Left lobe of liver (tissue), 2 donors: ENCODE data around the gene RAD52. TPM values are rescaled to one million over a fixed set of nuclear protein-coding genes. Genes with fewer than 3 reads are reported as not detected.

Experiments
- ATAC-seq: fragments of 200-7000 bp; cut with Tn5 transposase; one replicate; pipeline ENCODE4 v1.9.1; 2020; ENCODE audit warnings: mild to moderate bottlenecking, moderate library complexity
- DNase-seq: peaks from one replicate; pipeline ENCODE4 v3.0.0-alpha.2; 2020; ENCODE audit warnings: low spot score
- total RNA-seq: library from RNA; stranded (reverse); gene quantifications from one replicate; pipeline ENCODE4 v1.2.1, GENCODE V29; 2021
- donor health status: DM: no; HTN: no; CAD: no; lungs with moderate emphysema.
- donor health status: DM: no; HTN: yes; CAD: no.

Gene RAD52
- 9.2 TPM for total RNA-seq

DNA sequence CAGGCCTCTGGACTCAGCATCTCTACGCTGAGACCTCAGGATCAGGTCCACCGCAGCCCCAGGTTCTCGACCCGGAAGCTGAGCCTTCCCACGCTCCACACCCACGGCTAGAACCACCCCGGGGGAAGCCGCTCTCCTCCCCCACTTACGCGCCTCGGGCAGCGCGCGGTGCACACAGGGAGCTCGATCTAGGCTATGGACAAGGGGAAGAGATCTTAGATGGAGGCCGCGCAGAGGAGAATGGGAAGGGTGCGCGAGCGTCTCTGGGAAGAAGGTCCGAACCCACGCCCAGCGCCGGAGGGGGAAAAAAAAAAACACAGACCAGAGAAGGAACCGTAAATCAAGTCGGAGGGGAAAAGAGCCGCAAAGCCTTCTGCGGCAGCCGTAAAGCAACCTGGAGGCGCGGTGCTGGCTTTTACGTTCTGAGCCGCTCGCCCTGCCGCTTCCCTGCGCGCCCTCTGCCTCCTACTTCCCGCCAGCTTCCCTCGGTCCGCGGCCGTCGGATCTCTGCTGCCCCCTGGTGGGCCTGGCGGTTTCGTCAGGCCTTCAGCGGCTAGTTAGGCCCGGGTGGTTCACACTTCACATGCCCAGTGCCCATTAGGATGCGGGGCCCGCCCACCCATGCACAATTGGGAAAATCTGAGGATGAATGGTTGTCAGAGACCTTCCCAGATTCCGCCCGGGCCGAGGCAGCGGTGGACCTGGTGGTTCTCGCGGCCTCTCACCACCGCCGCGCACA lies at the start of gene RAD52:
RAD52 (minus strand) TSS at position 242 of the 739 bp plus-strand sequence. CDS start 16,636 bp downstream, outside the sequence.
- DNase-seq (peak; percentile 97), ATAC-seq (peak; percentile 93)

DNA sequence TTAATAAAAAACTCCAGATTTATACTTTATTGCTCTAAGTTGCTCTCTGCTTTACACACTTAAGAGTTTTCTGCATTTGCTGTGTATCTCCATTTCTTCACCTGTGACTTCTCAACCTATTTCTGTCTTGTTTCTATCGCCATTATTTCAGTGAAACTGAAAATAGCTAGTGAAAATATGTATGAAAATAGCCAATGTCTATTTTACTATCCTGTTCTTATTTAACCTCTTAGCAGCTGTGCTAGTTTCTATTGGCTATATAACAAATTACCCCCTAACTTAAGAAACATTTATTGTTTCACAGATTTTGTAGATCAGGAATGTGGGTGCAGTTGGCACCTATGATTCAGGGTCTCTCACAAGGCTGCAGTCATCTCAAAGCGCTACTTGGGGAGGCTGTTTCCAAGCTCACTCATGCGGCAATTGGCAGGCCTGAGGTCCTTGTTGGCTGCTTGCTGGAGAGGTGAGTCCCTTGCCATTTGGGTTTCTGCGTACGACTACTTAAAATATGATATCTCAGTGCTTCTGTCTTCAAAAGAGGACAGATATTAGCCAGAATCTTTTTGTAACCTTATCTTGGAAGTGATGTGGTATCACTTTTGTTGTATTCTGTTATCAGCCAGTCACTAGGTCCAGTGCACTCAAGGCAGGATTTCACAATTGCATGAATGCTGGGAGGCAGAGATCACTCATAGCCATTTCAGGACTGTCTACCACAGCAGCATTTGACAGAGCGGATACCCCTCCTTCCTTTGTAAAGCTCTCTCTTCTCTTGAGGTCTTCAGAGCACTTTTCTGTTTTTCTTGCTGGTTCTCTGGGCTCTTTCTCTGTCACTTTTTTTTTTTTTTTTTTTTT lies 48.8 kb upstream of the RAD52 start:
- DNase-seq, result no peak

DNA sequence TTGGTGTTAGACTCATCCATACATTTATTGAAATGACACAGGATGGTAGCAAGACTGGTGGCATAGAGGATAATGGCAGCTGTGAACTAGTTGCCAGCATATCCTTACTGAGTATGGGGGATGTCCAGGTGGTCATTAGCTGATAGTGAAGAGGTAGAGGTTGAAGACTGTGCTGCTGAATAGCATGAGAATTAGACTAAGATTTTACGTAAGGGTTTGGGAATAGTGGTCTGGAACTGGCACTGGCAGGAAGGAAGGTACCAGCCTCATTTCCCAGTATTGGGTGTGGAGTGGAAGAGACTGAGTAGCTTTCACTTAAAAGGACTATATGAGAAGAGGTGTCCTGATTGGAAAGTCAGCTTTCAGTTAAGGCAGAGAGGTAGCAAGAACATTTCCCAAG lies 48.0 kb upstream of the RAD52 start:
- no peak for ATAC-seq
- DNase-seq, result no peak

More for the DNA sequence above, 48.8 kb upstream of the RAD52 start:
- ATAC-seq, result peak; percentile 94

DNA sequence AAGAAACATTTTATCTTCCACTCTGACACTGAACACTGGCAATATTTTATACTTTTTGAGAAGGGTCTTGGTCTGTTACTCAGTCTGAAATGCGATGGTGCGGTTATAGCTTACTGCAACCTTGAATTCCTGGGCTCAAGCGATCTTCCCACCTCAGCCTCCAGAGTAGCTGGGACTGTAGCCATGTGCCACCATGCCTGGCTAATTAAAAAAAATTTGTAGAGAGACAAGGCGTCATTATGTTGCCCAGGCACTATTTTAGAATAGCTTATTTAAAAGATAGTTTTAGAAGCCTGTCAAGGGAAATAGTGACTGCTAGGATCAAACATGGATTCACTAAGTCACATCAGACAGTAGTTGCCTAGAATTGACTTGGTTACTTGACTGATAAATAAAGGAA lies 47.4 kb upstream of the RAD52 start:
- DNase-seq (no peak), ATAC-seq (no peak)

DNA sequence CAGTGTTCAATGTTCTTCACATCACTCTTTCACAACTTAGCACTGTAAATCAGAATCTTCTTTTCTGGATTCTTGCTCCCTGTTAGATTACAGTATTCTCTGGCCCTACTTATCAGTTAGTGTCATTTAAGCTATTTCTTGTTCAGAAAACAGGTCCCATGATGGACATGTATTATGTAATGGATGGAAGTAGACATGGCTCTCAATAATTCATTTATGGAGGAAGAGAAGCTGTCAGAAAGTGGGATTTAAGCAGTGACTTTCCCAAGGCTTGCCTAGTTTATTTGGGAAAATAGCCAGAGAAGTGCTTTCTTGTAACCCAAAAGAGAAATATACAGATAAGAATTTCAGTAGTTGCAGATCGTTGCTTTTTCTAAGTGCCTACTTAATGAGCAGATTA lies 43.2 kb upstream of the RAD52 start:
- ATAC-seq (no peak), DNase-seq (no peak)

DNA sequence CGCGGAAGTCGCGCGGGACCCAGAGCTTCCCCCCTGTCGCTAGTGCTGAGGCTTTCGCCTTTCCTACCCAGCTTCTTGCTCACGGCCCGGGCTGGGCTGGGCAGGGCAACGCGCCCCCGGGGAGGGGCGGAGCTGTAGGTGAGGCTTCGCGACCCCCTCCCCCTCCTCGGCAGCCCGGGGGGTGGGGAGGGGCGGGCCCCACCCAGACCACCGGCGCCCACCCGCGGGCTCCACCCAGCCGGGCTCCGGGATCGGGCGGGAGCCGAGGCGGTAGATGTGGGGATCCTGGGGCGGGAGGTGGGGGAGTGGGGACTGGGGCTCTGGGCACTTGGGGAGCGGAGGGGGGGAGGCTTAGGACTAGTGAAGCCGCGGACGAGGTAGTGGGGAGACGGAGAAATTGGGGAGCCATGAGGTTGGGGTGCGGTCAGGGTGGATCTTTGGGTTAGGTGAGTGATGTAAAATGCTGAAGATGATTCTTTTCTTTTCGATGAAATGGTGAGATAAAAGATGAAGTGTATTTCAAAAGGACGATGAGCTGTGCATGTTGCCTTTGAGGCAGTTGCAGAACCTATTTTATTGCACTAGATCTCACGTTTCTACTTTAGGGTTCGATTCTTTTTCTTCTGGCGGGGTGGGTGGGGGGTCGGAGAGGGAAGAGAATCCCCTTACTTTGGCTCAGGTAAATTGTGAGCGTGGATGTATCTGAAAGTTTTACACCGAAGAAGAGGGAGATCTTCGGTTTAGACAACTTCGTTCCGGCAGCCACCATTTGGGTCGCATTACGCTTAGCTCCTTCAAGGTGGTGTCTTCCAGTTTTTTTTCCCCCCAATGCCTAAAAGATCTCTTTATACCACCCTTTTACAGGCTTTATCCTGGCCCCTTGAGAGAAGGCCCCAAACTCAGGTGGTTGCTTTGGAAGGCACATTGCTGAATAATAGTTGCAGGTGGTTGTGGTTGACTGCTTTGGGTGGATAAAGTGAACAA lies 42.1 kb upstream of the RAD52 start:
- ATAC-seq, result peak; percentile 23
- DNase-seq, result no peak

DNA sequence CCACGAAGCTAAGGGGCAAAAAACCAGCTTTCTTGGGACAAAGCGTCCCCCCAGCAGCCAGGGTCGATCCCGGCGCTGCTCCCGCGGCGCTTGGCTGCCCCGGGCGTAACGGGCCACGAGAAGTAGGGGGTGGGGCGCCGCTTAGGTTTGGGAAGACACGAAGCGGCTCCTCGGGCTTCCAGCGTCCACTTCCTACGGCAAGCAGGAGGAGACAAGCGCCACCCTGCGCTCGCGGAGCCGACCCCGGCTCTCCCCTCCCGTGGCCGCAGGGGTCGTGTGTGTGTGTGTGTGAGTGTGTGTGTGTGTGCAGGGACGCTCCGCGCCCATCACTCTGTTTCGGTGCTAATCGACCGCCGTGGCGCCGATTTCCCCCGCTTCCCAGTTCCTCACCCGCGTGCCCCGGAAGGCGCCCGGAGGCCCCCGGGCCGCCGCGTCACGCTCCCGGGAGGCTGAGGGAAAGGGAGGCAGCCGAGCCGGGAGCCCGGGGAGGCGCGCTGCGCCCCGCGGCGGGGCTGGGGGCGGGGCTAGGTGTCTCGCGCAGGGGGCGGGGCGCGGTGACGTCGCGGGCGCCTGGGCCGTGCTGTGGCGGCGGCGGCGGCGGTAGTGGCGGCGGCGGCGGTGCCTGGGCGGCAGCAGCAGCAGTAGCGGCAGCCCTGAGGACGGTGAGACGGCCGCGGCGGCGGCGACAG lies 41.3 kb upstream of the RAD52 start, which contains the start of gene ERC1:
ERC1 (plus strand) TSS at position 563 of the 689 bp plus-strand sequence. CDS start 36,681 bp downstream, outside the sequence.
- DNase-seq, result peak; percentile 89
- peak; percentile 95 for ATAC-seq

DNA sequence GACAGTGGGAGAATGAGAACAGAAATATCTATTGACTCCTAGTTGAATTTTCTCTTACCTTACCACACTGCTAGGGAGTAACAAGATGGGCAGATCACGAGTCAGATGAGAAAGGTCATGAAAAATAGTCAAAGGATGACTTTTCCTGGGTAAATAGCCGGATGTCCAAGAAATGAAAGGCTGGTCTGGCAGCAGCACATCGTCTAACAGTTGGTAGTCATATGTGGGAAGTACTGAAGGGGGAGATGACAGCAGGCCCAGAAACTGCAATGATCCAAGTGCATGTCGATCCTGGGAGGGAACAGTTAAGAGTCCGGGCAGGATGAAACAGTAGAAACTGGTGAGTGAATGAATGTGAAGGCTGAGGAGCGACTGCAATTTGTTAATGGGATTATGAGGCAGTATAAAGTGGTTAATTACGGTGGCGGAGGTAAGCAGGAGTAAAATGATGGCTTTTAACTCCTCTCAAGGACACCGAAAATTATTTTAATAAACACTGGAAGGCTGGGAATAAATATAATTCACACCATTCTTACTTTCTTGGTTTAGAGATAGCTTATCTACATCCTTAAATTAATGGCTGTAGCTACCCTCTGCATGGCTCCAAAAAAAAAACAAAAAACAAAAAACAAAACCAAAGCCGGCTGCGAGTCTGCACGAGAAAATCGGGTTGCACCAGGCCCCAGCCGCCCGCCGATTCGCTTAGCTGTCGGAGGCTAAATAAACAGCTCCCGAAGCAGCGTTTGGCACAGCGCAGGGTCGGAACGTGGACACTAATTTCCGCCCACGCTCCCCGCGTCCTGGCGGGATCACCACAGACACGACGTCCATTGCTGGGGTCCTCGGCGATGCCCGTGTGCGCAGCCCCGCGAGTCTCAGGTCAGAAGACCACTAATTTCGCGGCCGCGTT lies 40.5 kb upstream of the RAD52 start:
- peak; percentile 82 for DNase-seq
- peak; percentile 70 for ATAC-seq

DNA sequence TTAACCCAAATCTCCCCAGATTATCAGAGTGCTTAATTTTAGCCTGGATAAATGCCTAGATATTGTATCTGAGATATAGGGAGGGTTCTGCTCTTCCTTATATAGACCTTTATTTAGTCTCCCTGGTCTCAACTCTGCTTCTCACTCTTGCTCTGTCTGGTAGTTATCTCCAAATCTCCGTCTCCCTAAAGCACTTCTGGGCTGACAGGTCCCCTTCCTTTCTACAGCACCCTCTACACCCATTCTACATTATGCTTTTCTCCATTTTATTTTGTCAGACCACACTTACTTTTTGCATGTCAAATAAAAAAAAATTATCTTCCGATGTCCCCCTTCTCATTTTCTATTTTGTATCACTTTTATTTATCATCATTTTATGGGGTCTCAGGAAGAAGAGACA lies 39.6 kb upstream of the RAD52 start:
- no peak for ATAC-seq
- DNase-seq, result no peak

DNA sequence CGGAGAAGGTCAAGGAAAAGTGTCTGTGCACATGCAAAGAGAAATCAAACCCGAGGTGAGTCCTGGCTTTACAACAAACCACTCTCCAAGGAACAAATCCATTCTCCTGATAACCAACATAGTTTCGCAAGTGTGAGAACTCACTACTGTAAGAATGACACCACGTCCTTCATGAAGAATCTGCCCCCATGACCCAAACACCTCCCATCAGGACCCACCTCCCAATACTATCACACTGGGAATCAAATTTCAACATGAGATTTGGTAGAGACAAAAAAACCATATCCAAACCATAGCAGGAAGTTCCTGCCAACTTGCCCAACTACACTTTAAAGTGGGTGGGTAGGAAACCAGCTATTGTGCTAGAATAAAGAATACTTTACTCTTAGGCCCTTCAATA lies 39.2 kb upstream of the RAD52 start:
- ATAC-seq, result no peak
- DNase-seq, result no peak

DNA sequence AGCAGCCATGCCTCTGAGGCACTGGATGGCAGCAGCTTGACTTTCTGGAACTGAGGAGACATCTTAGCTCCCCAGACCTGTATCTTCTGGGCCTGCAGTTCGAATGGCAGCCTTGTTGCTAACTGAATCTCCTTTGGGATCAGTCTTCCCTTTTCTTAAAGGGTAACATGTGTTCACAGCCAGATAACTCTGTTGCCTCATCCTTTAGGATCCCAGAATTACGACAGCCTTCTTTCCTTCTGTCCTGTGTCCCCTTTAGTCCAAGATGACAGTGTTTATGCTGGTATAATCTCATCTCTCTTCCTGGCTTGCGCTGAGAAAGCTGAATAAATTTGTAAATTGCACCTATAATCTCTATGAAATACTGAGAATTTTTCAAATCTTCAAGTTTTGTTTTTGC lies 32.5 kb upstream of the RAD52 start:
- ATAC-seq, result no peak
- no peak for DNase-seq

DNA sequence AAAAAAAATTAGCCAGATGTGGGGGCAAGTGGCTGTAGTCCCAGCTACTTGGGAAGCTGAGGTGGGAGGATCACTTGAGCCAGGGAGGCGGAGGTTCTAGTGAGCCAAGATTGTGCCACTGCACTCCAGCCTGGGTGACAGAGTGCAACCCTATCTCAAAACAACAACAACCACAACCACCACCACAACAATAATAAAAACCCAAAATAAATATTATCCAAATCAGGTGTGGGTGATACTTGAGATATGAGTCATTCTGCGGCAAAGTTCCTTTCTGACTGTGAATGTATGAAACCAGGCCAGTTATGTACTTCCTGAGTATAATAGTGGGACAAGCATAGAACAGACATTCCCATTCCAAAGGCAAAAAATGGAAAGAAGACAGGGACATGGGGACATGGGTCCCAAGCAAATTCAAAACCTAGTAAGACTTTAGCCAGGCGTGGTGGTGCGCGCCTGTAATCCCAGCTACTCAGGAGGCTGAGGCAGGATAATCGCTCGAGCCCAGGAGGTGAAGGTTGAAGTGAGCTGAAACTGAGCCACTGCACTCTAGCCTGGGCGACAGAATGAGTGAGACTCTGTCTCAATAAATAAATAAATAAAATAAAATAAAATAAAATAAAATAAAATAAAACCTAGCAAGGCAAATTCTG lies 31.8 kb upstream of the RAD52 start:
- no peak for ATAC-seq
- no peak for DNase-seq

DNA sequence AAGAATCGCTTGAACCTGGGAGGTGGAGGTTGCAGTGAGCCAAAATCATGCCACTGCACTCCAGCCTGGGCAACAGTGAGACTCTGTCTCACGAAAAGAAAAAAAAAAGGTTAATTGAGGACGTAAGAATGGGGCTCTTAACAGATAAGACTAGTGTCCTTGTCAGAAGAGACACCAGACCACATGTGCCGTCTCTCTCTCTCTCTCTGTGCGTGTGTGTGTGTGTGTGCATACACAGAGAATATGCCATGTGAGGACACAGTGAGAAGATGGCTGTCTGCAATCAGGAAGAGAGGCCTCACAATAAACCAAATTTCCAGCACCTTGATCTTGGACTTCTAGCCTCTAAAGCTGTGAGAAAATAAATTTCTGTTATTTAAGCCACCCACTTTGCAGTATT lies 29.9 kb upstream of the RAD52 start:
- no peak for DNase-seq
- ATAC-seq, result no peak

DNA sequence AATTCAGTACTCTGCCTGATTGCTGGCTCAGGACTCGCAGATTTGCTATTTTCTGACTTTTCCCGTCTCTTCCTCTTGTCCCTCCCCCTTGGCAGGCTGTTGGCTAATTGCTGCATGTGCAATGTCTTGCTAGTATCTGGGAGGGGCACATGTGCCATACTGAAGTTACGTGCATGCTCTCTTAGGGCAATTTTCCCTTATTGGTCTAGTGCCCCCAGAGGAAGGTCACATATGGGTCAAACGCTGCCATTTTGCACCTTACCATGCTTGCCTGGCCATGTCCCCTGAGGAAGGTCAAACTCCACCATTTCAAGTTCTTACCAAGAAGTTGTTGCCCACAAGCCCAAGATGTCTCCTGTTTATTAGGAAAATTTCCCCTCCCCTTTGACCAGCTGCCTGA lies 27.7 kb upstream of the RAD52 start:
- ATAC-seq (no peak), DNase-seq (no peak)

DNA sequence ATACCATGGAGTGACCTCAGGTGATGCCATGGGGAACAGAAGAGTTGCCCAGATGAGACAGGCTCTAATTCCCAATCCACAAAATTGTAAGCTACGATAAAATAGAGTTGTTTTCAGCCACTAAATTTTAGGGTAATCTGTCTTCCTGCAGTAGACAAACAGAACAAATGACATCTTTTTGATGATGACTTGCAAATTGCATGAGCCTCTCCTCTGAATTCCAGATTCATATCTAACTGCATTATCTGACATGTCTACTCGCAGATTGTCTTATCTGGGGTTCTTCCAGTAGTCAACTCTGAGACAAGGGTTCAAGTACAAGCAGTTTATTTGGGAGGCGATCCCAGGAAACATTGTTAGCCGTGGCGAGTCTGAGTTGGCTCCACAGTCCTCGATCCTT lies 27.1 kb upstream of the RAD52 start:
- no peak for ATAC-seq
- no peak for DNase-seq

DNA sequence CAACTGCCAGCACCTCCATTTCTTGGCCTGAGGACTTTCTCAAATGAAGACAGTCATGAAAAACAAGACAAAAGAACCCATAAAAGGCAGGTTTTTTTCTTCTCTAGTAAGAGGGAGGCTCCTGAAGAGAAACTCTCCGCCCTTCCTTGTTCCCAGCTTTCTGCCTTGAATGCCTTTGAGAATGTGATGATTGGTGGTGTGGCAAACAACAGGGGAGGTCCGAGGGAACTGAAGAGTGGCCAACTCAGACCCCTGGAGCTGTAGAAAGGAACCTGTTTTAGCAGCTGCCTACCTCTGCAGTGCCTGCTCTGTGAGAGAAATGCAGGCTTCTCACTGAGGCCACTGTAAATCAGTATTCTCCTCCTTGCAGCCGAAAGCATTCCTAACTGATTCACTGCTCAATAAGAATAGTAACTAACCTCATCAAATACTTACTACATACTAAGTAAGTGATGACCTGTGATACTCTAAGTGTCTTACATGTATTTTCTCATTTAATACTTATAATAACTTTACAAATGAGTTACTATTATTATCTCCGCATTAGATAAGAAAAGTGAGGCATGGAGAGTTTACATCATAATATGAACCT lies 24.9 kb upstream of the RAD52 start:
- DNase-seq (no peak), ATAC-seq (no peak)

DNA sequence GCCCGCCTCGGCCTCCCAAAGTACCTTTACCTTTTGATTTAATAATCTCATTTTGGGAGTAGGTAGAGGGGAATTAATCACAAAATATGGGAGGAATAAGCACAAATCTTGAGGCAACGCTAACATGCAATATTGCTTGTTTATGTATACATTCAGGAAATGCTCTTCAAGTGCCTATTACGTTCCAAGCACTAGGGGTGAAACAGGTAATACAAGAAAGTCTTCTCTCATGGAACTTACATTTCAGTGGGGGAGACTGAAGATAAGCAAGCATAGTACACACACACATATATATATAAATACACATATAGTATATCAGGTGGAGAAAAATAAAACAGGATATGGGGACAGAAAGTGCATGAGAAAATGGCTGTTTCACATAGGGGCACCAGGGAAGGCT lies 22.5 kb upstream of the RAD52 start:
- no peak for ATAC-seq

DNA sequence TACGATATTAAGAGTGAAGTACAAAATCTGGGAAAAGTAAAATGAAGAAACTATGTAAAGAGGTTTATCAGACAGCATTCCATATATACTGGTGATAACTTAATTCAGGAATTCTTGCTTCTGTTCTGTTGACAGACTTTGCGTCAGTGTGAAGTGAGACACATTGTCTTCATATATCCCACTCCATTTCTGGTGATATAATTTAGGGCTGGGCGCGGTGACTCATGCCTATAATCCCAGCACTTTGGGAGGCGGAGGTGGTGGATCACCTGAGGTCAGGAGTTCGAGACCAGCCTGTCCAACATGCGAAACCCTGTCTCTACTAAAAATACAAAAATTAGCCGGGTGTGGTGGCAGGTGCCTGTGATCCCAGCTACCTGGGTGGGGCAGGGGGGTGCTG lies 20.3 kb upstream of the RAD52 start:
- DNase-seq (no peak), ATAC-seq (no peak)

More for the DNA sequence above, 22.5 kb upstream of the RAD52 start:
- no peak for DNase-seq
